NCI-H2227 (cell line): ENCODE results near the gene GATAD2A.

Experiments used
- DNase-seq: peaks from one replicate; lab custom pipeline; 2025; ENCODE audit not compliant: unreplicated experiment; lab: John Stamatoyannopoulos, UW

Gene GATAD2A

DNA sequence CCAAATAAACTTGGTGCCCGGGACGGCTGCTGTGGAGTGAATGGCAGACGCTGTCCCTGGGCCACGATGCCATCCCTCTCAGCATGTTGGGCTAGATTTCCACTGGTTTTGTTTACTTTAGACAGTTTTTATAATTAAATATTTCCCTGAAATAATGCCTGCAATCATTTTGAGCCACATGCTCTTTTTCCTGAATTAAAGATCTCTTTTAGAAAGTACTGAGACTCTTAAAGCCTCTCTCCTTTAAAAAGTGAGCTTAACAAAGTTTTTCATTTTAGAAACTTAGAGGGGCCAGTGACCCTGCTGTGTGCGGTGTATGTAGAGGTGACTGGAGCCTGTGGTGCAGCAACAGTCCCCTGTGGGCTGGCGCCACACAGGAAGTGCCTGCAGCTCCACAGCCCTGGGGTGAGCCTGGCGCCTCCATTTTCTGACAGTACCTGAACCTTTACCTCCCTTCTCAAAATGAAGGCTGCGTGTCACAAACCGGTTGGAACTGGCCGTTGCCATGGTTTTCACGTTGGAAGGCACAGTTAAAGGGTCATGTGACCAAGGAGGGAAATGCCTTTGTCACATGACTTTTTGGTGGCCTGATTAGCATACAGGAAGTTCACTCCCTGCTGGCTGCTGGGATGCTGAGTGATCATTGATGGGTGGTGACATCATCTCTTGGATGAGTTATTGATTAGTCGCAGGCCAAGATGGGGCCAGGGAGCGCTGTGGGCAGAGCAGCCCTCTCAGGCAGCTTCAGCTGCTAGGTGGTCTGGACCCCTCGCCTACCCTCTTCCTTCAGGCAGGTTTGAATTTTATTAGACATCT lies 83.6 kb downstream of the GATAD2A start:
- peak; percentile 87 for DNase-seq

DNA sequence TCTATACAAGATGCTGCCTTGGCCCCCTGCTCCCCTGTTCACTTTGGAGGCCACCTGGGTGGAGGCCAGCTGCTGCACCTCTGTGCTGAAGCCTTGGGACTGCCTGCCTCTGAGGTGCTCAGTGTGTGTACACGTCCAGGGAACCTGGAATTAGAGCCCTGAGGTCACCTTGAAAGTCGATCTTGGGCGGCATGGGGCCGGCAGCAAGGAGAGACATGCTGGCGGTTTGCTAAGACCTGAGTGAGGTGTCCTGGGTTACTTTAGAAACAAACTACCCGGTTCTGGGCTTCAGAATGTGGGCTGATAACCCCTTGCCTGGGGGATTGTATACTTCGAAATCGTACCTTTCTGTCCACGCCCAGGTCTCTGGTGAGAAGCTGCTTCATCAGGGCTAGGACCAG lies 84.3 kb downstream of the GATAD2A start:
- no peak for DNase-seq

DNA sequence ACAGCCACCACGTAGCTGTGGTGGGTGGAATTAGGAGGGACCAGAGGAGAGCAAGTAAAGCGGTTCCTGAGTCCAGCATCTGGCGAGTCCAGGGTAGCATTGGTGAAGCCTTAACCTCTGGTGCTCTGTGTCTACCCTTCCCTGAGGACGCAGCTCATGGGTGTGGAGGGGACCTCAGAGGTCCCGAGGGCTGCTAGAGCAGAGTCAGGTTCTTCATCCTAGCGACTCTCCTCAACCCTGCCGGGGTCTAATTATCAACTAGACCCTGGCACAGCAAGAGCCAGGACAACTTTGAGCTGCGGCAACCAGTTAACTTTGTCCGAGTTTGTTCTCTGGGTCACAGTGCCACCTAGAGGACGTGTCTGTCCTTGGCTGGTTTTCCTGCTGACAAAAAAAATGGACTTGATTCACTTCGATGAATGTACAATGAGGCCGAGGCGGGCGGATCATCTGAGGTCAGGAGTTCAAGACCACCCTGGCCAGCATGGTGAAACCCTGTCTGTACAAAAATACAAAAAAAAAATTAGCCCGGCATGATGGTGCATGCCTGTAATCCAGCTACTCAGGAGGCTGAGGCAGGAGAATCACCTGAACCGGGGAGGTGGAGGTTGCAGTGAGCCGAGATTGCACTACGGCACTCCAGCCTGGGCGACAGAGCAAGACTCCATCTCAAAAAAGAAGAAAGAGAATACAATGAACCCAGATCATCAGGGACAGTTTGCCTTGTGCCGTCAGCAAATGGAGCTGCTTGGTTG lies 84.9 kb downstream of the GATAD2A start:
- peak; percentile 70 for DNase-seq

DNA sequence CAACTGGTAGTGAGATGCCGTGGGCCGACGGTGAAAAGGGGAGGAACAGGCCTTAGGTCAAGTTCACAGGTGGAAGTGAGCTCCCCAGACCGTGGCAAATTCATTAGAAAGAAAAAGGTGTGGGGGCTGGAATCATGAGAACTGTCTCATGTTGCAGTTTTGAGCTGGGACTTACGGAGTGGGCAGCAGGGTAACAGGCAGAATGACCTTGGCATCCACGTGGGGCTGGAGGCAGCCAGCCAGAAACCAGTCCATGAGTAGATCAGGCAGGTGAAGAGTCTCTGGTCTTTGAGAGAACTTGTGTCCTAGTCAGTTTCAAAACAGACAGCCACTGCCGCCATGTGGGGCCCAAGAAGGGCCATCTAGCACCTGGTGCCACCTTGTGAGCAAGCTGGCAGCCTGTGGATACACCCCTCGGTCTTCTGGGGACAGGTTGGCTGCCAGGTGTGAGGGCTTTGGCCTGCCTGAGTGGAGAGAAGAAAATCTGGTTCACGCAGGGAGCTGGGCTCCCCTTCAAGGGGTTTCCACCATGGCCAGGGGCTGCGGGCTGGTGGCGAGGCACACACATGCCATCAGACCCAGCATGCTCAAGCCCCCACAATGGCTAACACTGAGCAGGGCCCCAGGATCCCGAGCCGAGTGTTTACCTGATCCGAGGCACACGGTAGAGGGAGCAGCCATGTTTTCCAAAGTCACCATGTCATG lies 86.0 kb downstream of the GATAD2A start:
- no peak for DNase-seq

DNA sequence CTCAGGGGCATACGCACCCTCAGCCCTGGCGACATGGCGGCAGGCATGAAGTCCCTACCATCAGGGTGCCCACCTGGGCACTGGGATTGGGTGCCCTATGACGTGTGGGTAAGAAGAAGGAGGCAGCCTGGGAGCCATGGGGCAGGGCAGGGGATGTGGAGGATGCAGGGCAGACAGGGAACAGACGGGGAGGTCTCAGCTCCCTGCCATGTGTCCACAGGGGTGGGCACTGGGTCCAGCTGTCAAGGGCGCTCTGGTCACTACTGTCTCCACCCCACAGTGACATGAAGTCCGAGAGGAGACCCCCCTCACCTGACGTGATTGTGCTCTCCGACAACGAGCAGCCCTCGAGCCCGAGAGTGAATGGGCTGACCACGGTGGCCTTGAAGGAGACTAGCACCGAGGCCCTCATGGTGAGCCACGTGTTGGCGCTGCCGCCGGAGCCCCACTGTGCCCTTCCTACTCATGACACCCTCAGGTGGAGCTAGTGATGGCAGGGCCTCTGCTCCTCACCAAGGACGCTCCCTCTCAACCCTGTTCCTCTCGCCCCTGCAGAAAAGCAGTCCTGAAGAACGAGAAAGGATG lies 86.6 kb downstream of the GATAD2A start:
- DNase-seq = no peak

DNA sequence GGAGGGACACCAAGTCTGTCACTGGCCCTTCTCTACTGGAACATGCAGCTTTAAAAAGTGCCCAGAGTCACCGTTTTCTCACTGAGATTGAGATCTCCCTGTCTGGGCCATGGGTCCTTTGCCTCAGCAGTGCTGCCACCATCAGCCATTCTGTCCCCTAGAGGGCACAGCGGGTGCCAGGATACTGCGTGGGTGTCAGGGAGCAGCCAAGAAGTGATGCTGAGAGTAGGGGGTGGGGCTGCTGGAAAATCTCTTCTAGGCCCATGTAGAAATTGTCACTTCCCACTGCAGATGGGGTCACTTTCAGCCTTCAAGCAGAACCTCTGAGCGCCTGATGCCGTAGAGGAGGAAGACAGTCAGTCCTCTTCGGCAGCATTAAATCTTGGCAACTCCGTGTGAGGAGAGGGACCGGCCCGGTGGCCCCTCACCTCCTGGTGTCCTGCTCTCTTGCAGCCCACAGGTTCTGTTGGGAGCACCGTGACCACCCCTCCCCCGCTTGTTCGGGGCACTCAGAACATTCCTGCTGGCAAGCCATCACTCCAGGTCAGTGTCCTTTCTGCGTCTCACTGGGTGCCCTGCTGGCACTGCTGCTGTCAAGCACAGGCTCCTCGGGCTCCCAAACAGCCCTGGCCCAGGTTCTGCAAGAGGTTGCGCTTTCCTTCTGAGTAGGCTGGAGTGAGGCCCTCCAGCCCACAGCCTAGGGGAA lies 88.5 kb downstream of the GATAD2A start:
- DNase-seq = no peak

DNA sequence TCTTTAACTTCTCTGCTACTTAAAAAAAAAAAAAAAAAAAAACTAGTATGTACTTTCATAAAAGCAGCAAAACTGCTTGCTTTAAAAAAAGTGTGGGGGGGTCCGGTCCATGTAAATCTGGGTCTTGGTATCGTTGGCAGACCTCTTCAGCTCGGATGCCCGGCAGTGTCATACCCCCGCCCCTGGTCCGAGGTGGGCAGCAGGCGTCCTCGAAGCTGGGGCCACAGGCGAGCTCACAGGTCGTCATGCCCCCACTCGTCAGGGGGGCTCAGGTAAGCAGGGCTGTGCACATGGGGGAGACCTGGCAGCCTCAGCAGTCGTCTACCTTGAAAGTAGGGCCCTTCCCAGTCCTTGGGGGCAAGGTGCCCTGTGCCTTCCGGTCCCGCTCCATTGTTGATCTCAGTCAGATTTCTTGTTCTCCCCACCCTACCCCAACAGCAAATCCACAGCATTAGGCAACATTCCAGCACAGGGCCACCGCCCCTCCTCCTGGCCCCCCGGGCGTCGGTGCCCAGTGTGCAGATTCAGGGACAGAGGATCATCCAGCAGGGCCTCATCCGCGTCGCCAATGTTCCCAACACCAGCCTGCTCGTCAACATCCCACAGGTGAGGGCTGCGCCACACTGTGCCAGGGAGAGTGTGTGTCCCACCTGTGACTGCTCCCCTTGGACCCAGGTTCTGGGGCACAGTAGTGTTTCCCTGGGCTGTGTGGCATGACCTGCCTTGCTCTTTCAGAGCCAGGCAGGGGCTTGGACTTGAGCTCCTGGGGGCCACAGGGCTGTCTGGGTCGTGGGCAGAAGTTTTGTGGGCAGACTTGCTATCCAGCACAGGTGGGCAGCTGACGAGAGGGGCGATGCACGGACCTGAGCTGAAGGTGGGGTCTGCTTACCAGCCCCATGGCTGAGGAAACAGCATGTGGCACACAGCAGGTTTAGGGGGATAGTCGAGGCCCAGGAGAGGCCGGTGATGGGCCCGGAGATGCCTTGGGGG lies 90.4 kb downstream of the GATAD2A start:
- no peak for DNase-seq

DNA sequence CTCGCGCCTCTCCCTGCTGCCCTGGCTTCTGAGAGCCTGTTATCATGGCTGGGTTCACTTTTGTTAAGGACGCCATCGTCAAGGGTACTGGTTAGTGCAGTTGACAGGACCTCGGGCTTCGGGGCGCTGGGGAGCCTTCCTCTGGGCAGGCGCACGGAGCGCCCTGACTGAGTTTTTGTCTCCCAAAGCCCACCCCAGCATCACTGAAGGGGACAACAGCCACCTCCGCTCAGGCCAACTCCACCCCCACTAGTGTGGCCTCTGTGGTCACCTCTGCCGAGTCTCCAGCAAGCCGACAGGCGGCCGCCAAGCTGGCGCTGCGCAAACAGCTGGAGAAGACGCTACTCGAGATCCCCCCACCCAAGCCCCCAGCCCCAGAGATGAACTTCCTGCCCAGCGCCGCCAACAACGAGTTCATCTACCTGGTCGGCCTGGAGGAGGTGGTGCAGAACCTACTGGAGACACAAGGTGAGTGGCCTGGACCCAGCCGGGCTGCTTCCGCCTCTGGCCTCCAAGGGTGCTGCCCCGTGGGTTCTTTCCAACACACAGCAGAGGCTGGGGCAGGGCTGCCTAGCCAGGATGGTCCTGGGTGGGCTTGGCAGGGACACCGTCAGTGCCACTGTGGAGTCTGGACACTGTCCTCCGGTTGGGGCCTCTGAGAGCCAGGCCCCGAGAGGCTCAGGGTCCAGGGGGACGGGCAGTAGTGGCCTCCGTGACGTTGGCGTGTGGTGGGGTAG lies 92.9 kb downstream of the GATAD2A start:
- no peak for DNase-seq

DNA sequence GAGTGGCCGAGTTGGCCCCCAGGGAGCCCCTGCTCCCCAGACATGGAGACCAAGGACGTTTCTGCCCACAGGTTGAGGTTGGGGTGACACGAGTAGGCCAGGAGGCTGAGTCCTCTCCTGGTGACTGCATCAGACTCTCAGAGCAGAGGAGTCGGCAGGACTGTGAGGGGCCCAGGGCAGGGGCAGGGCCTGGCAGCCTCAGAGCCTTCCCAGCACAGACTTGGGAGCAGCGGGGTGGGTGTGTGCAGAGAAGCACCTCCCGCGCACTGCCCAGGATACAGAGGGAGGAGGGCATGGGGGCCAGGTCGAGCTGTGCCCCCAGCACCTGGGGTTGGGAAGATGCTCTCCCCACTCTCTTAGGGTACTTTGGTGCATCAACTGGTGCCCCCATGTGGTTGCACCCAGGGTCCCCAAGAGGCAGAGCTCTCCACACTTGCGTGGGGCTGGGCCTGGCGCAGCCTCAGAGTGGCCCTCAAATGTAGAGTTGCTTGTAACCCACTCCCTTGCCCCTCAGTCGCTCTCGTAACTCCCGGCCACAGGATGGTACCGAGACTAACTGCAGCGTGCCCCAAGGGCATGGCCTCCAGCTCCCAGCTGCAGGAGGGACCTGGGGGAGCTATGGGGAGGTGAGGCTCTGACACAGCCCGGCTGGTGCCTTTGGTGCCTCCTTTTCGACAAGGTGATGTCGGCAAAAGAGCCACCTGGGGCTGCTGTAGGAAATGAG lies 94.0 kb downstream of the GATAD2A start:
- DNase-seq = no peak

DNA sequence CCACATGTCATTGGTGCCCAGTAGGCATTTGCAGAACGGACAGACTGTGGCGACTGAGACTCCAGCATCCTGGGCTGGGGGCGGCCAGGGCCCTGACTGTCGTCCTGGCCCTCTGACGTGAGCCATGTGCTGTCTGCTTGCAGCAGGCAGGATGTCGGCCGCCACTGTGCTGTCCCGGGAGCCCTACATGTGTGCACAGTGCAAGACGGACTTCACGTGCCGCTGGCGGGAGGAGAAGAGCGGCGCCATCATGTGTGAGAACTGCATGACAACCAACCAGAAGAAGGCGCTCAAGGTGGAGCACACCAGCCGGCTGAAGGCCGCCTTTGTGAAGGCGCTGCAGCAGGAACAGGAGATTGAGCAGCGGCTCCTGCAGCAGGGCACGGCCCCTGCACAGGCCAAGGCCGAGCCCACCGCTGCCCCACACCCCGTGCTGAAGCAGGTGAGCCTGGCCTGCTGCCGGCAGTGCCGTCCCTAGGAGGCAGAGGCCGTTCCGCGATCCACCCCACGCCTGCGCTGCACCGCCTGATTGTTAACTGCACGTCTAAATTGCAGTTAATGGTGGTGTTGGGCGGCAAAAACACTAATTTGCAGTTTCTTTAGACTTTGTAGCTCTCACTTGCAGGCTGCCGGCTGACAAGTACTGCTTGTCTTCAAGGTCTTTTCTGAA lies 95.6 kb downstream of the GATAD2A start:
- DNase-seq = peak; percentile 66

DNA sequence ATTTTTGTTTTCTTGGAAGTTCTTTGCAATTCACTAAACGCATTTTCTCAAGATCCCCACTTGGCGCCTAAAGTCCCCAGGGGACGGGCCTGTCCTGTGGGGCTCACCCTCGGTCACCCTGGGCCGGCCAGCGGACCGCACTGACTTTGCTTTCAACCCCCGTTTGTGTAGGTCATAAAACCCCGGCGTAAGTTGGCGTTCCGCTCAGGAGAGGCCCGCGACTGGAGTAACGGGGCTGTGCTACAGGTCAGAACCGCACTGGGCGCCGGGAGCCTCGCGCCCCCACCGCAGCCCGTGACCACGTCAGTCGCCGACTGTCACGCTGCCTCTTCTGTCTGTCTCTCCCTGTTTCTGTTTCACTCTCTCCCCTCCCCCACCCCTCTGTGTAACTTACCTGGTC lies 96.3 kb downstream of the GATAD2A start:
- DNase-seq = no peak

DNA sequence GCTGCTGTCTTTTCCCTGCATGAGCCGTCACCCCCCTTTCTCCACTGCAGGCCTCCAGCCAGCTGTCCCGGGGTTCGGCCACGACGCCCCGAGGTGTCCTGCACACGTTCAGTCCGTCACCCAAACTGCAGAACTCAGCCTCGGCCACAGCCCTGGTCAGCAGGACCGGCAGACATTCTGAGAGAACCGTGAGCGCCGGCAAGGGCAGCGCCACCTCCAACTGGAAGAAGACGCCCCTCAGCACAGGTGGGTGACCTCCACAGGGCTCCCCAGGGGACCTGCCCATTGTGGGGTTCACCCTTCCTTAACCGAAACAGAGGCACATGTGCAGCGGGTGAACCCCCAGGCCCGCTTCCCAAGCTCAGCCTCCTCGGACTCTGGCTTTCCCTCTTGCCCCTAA lies 96.8 kb downstream of the GATAD2A start:
- no peak for DNase-seq

DNA sequence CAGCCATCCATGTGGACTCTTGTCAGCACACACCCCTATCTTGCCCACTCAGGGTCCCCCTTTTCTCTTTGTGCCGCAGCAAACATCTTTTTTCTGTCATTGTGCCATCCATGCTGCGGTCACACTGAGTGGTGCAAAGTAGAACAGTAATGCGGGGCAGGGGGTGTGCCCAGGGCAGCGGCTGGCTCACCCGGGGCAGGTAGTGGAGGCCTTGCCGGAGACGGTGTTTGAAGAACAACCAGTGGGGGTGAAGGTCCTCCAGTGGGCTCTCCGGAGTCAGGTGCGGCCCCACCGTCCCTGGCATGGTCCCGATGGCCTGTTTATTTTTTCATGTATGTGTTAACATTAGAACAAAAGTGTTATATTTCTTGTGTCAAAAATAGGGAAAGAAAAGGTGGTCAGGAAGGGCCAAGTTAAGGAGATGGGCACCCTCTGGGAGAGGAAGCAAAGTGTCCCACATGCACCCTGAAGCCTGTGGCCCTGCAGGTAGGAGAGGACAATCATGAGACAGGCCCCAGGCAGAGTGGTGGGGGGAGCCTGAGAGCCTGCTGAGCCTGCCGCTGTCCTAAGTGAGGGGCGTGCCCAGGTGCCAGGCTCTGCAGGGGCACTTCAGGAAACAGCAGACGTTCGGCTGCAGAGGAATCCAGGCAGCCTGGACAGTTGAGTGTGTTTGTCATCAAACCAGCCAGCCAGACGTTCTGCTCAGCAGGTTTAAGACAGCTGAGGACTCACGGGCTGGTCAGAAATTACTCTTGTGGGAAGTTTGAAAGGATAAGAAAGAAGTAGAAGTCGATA lies 97.5 kb downstream of the GATAD2A start:
- DNase-seq = peak; percentile 47

DNA sequence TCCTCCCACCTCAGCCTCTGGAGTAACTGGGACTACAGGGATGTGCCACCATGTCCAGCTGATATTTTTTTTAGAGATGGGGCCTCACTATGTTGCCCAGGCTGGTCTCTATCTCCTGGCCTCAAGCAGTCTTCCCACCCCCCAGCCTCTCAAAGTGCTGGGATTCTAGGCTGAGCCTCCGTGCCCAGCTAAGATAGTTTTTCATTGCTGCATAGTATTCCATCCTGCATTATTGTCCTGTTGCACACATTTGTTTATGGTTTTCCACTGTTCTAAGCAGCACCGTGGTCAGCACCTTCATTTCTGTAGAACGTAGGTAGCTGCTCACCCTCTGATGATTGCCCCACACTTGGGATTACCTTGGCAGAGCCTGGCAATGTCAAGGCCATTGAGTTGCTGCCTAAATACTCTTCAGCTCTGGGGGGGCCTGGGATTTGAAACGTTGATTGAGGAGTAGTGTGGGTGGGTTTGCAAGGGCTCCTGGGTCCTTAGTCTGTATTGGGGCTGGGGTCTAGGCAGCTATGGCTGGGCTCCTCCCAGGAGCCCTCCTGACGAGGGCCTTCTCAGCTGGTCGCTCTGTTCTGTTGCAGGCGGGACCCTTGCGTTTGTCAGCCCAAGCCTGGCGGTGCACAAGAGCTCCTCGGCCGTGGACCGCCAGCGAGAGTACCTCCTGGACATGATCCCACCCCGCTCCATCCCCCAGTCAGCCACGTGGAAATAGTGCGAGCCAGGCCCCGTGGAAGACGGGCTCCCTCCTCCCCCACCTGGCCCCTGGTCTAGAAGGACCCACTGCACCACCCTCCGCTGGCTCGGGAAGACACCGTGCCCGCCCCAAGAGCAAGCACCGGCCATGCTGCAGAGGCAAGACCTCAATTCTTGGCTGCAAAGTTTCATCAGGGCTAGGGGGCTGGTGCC lies 99.5 kb downstream of the GATAD2A start:
- no peak for DNase-seq

DNA sequence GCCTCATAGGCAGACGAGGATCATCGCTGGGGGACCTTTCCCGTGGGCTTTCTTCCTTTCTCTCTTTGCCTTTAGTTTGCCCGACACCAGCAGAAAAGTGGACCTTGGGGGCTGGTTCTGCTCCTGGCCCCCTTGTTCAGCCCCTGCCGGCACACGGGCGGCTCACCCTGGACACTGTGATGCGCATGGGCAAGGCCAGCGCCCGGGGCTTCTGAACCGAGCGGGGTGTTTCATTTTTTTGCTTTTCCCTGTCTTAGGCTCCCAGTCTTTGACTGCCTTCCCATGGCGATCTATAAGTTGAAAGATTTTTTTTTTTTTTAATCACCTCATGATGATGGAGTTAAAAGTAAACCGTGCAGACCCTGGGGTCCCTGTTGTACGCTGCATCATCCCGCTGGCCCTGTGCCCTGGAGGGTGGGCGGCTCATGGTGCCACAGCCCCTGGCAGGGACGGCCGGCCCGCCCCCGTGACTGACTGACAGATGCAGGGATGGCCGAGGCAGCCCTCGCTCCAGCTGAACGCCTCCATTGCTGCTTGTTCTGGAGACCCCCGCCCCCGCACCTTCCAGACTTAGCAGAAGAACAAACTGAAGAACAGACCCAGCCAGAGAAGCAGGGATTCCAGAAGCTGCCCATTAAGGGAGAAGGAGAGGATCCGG lies 100.3 kb downstream of the GATAD2A start:
- no peak for DNase-seq
